RPMI7951 (cell line): ENCODE measurements around the gene OR1I1. TPM values are rescaled to one million over a fixed set of nuclear protein-coding genes. Genes with fewer than 3 reads are reported as not detected.

Source experiments
- total RNA-seq: library from RNA; depleted of rRNA; stranded (reverse); fragments of >200 nt; shearing (Covaris generic); gene quantifications from 2 replicates; pipeline ENCODE4 v1.2.3, GENCODE V29; 2014; rRNA removed

The OR1I1 gene
- total RNA-seq, 1 experiment from 2014 or later, result not detected

Other genes with a start within 250 kb of the OR1I1 start
- gene OR7A5, start 247.0 kb upstream of the OR1I1 start, total RNA-seq, result not detected in 2 replicates
- gene OR7C1, start 247.0 kb upstream of the OR1I1 start, total RNA-seq, result under 0.01 TPM in 2 replicates
- not detected in 2 replicates for gene OR7A10, start 233.3 kb upstream of the OR1I1 start, total RNA-seq
- gene OR7A17, start 196.1 kb upstream of the OR1I1 start, total RNA-seq, result not detected in 2 replicates
- gene OR7C2, start 140.7 kb upstream of the OR1I1 start, total RNA-seq, result not detected in 2 replicates
- gene SLC1A6, start 102.3 kb upstream of the OR1I1 start, total RNA-seq, result 0.10 and 0.36 TPM in 2 replicates
- gene CASP14, start 32.7 kb upstream of the OR1I1 start, total RNA-seq, result 0.36 and 0.39 TPM in 2 replicates
- 15.0 and 23.3 TPM in 2 replicates for gene SYDE1, start 25.2 kb downstream of the OR1I1 start, total RNA-seq
- 0.60 and 0.68 TPM in 2 replicates for gene NOTCH3, start 118.8 kb downstream of the OR1I1 start, total RNA-seq
- not detected in 2 replicates for gene EPHX3, start 150.2 kb downstream of the OR1I1 start, total RNA-seq